GM12878 (cell line): Measurements from ENCODE around the gene GLTP. TPM values are rescaled to one million over a fixed set of nuclear protein-coding genes. Genes with fewer than 3 reads are reported as not detected.

Experiments
- ATAC-seq: fragments of 200-7000 bp; cut with Tn5 transposase; 3 replicates; pipeline ENCODE4 v1.9.1; 2020; ENCODE audit warnings: mild to moderate bottlenecking, moderate library complexity
- BruUV-seq: library from RNA; stranded (reverse); fragments of 400-500 nt; replicated peaks from 2 replicates; lab custom pipeline; 2021; lab: Mats Ljungman, UMichigan
- CTCF ChIA-PET: fragments of 300-600 bp; sonication (Branson Sonifier 250); formaldehyde crosslinking; extraction: SDS; loops from one replicate; lab custom pipeline; 2021; ENCODE audit warnings: inconsistent platforms; lab: Yijun Ruan, JAX
- POLR2A ChIA-PET: fragments of 350-600 bp; formaldehyde crosslinking; extraction: SDS; loops from one replicate; lab custom pipeline; 2021; ENCODE audit warnings: inconsistent platforms; lab: Charles Lee
- RAD21 ChIA-PET: fragments of 300-600 bp; sonication (Branson Sonifier 250); formaldehyde crosslinking; loops from one replicate; lab custom pipeline; 2023; ENCODE audit warnings: antibody characterized with exemption; ENCODE audit not compliant: unreplicated experiment; lab: Charles Lee
- SMC1A ChIA-PET: fragments of 300-600 bp; sonication (Branson Sonifier 250); formaldehyde crosslinking; loops from one replicate; lab custom pipeline; 2023; ENCODE audit not compliant: unreplicated experiment, uncharacterized antibody; lab: Charles Lee
- DNase-seq: peaks from one replicate; pipeline ENCODE4 v3.0.0-alpha.2; 2011; ENCODE audit warnings: low read depth, low spot score
- FAIRE-seq: peaks from 3 replicates; lab custom pipeline; 2011; peaks lifted over from hg19 to GRCh38; lab: Jason Lieb, UNC
- H2AFZ ChIP-seq: 2 replicates; pipeline ENCODE4 v1.6.0; 2011; ENCODE audit warnings: low read depth, low read length, control low read depth; ENCODE audit not compliant: control insufficient read depth
- H3K27ac ChIP-seq: 2 replicates; pipeline ENCODE4 v1.5.1; 2011; ENCODE audit warnings: control low read depth; ENCODE audit not compliant: control insufficient read depth, insufficient read depth
- H3K27me3 ChIP-seq, 2 experiments: replicated peaks in 1 of 2; 2 replicates each; pipeline versions ENCODE4 v1.6.0 to v1.6.1; 2011; ENCODE audit warnings: low read length in 1 of 2; ENCODE audit not compliant: control insufficient read depth in 2 of 2, insufficient read depth in 2 of 2
- H3K36me3 ChIP-seq, 2 experiments: 2 replicates each; pipeline ENCODE4 v1.5.1; 2011; ENCODE audit warnings: low read length in 1 of 2; ENCODE audit not compliant: control insufficient read depth in 2 of 2, insufficient read depth in 2 of 2
- H3K4me1 ChIP-seq: 2 replicates; pipeline ENCODE4 v1.6.1; 2011; ENCODE audit warnings: mild to moderate bottlenecking, low read length, moderate library complexity, mixed read lengths; ENCODE audit not compliant: control insufficient read depth, insufficient read depth
- H3K4me2 ChIP-seq: 2 replicates; pipeline ENCODE4 v1.6.0; 2011; ENCODE audit warnings: control low read depth; ENCODE audit not compliant: control insufficient read depth, insufficient read depth
- H3K4me3 ChIP-seq: fragments of 200-600 bp; sonication (generic); 2 replicates; pipeline ENCODE4 v1.5.1; 2016
- H3K79me2 ChIP-seq: 2 replicates; pipeline ENCODE4 v1.6.0; 2011; ENCODE audit warnings: low read length; ENCODE audit not compliant: control insufficient read depth, insufficient read depth
- H3K9ac ChIP-seq: 2 replicates; pipeline ENCODE4 v1.8.0; 2011; ENCODE audit warnings: low read length, control low read depth, mixed read lengths; ENCODE audit not compliant: control insufficient read depth, insufficient read depth
- H3K9me3 ChIP-seq: replicated peaks from 3 replicates; pipeline ENCODE4 v1.5.1; 2011; ENCODE audit warnings: mild to moderate bottlenecking, low read length; ENCODE audit not compliant: control insufficient read depth, insufficient read depth
- H4K20me1 ChIP-seq: 2 replicates; pipeline ENCODE4 v1.6.0; 2011; ENCODE audit not compliant: control insufficient read depth, insufficient read depth
- E2F8 ChIP-seq: fragments of 450-650 bp; IDR thresholded peaks from 2 replicates; pipeline ENCODE4 v1.6.1; 2018; ENCODE audit warnings: mild to moderate bottlenecking, low read depth, moderate library complexity; ENCODE audit not compliant: partially characterized antibody
- ETV6 ChIP-seq, 2 experiments: fragments of 450-650 bp in 1 of 2; IDR thresholded peaks in 1 of 2; conservative IDR thresholded peaks in 1 of 2; 2 replicates each; pipeline ENCODE4 v1.6.1; 2014; ENCODE audit warnings: antibody characterized with exemption in 1 of 2, borderline replicate concordance in 1 of 2, low read depth in 1 of 2, mild to moderate bottlenecking in 1 of 2, moderate library complexity in 1 of 2
- MTA2 ChIP-seq: fragments of 450-650 bp; IDR thresholded peaks from 2 replicates; pipeline ENCODE4 v1.6.1; 2016; ENCODE audit warnings: low read depth, mild to moderate bottlenecking, moderate library complexity
- MTA3 ChIP-seq: IDR thresholded peaks from 2 replicates; pipeline ENCODE4 v1.6.1; 2012; ENCODE audit warnings: low read length, inconsistent platforms, borderline replicate concordance
- NBN ChIP-seq: fragments of 450-650 bp; IDR thresholded peaks from 2 replicates; pipeline ENCODE4 v1.6.1; 2016
- PAX8 ChIP-seq: fragments of 450-650 bp; IDR thresholded peaks from 2 replicates; pipeline ENCODE4 v1.6.1; 2017; ENCODE audit warnings: mild to moderate bottlenecking, moderate library complexity
- WGBS: methylation state at CpG from one replicate; pipeline ENCODE4 v1.1.6; 2016; ENCODE audit warnings: low lambda C conversion rate; ENCODE audit not compliant: insufficient replicate concordance, insufficient coverage; ENCODE audit errors: missing lambda C conversion rate; 5-methylcytosine and 5-hydroxymethylcytosine counted together
- in situ Hi-C: fragments of 300-500 bp; cut with MboI; formaldehyde crosslinking; loops from 9 replicates; pipeline ENCODE4 v1.14.3; 2018; ENCODE audit warnings: mixed read lengths
- intact Hi-C: fragments of 100-400 bp; cut with micrococcal nuclease; formaldehyde crosslinking; loops from one replicate; pipeline ENCODE4 v1.14.2; 2022; ENCODE audit not compliant: unreplicated experiment
- polyA plus RNA-seq, 11 experiments: library from polyadenylated mRNA; depleted of rRNA in 4 of 11; unstranded in 6 of 11; stranded (reverse) in 5 of 11; fragments of >200 nt; fragmentation: Nextera tagmentation in 4 of 11; fragmentation: Illumina TruSeq in 1 of 11; extraction: Ambion mirVana in 4 of 11; extraction: Trizol in 1 of 11; gene quantifications; 1 replicate in 1 of 11; 2 replicates in 10 of 11; pipeline versions ENCODE4 v1.2.1 to v1.2.3, GENCODE V29; 2011 to 2016; ENCODE audit warnings: inconsistent platforms in 2 of 11, missing spikeins in 2 of 11, low read depth in 1 of 11
- total RNA-seq, 4 experiments: library from RNA; depleted of rRNA in 3 of 4; stranded (reverse); fragments of >200 nt in 3 of 4; fragmentation: Illumina TruSeq in 1 of 4; extraction: Trizol in 1 of 4; gene quantifications; 2 replicates each; pipeline versions ENCODE4 v1.2.1 to v1.2.3, GENCODE V29; 2013 to 2021
- TF ChIP-seq, protein P1 (sequence below): fragments of 450-650 bp; formaldehyde crosslinking; IDR thresholded peaks from 2 replicates; pipeline ENCODE4 v1.4.0; 2020; ENCODE audit warnings: mild to moderate bottlenecking, moderate library complexity

GLTP gene
- total and polyA plus RNA-seq, 10 of the 15 experiments (the other 5 are each of a cell fraction or from before 2014, with no cell fraction given) = 16.8 to 44.0 (median 25.3) TPM

DNA sequence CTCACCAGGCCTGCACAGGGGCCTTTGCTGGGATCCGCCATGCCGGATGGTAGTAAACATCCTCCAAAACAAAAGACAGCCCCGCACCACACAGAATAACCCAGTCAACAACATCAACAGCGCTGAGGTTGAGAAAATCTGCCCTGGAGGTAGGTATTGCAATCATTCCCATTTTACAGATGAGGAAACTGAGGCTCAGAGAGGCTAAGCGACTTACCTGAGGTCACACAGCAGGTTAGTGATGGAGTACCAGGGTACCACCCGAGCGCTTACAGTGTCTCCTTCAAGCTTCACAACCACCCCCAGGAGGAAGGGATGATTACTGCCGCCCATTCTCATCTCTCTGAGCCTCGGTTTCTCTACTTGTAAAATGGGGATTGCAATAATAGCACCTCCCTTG lies 62.1 kb downstream of the GLTP start (continued):
- TF ChIP-seq NBN (no peak), MTA3 (no peak), MTA2 (no peak), E2F8 (no peak)
- TF ChIP-seq, protein P1, sequence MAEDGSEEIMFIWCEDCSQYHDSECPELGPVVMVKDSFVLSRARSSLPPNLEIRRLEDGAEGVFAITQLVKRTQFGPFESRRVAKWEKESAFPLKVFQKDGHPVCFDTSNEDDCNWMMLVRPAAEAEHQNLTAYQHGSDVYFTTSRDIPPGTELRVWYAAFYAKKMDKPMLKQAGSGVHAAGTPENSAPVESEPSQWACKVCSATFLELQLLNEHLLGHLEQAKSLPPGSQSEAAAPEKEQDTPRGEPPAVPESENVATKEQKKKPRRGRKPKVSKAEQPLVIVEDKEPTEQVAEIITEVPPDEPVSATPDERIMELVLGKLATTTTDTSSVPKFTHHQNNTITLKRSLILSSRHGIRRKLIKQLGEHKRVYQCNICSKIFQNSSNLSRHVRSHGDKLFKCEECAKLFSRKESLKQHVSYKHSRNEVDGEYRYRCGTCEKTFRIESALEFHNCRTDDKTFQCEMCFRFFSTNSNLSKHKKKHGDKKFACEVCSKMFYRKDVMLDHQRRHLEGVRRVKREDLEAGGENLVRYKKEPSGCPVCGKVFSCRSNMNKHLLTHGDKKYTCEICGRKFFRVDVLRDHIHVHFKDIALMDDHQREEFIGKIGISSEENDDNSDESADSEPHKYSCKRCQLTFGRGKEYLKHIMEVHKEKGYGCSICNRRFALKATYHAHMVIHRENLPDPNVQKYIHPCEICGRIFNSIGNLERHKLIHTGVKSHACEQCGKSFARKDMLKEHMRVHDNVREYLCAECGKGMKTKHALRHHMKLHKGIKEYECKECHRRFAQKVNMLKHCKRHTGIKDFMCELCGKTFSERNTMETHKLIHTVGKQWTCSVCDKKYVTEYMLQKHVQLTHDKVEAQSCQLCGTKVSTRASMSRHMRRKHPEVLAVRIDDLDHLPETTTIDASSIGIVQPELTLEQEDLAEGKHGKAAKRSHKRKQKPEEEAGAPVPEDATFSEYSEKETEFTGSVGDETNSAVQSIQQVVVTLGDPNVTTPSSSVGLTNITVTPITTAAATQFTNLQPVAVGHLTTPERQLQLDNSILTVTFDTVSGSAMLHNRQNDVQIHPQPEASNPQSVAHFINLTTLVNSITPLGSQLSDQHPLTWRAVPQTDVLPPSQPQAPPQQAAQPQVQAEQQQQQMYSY (CRISPR knock-in tag) = no peak

GRCh38 chr12:109817627-109818231 lies 62.6 kb downstream of the GLTP start:
- Histone ChIP-seq H3K27ac (no peak overlapping the region), H3K9ac (no peak overlapping the region), H2AFZ (no peak overlapping the region), H3K4me2 (no peak overlapping the region), H4K20me1 (no peaks in the 10 kb centered on the region), H3K4me1 (no peaks in the 10 kb centered on the region), H3K27me3 (no peaks in the 10 kb centered on the region), H3K36me3 (no peaks in the 10 kb centered on the region), H3K79me2 (no peaks in the 10 kb centered on the region), H3K4me3 (no peak overlapping the region), H3K9me3 (no peaks in the 10 kb centered on the region)
- intact Hi-C loops (no loop called here), in situ Hi-C loops (no loop called here)
- FAIRE-seq (no peak), ATAC-seq (no peak), DNase-seq (no peak)
- ChIA-PET CTCF (no interaction called here), POLR2A (no interaction called here), RAD21 (no interaction called here), SMC1A (no interaction called here)
- WGBS = 34% methylated on average over 8 of the region's 8 CpGs
- BruUV-seq = no TSS peak
- TF ChIP-seq ETV6 (conservative IDR thresholded peaks at IDR 0.05 in 1 of 2, IDR thresholded peaks at IDR 0.05 in 1 of 2; ENCODE audit: borderline replicate concordance in 1 of 2, low read depth in 1 of 2) = no peak
- TF ChIP-seq PAX8 = no peak
